ENCODE results near the gene PLSCR1. TPM values are rescaled to one million over a fixed set of nuclear protein-coding genes. Genes with fewer than 3 reads are reported as not detected.

Gene PLSCR1
- total RNA-seq, 4 donors from 2014 or later, result 37.1 to 190 (median 88.7) TPM

- no peaks in the 10 kb centered on the region for H3K9me3 ChIP-seq
- no peak overlapping the region for H3K4me3 ChIP-seq
- H3K4me1 ChIP-seq, result no peaks in the 10 kb centered on the region
- TF ChIP-seq POLR2A (IDR thresholded peaks at IDR 0.05) (no peak), EP300 (IDR thresholded peaks at IDR 0.05) (no peak), CTCF (IDR thresholded peaks at IDR 0.05) (no peak)
- no peaks in the 10 kb centered on the region for H3K27me3 ChIP-seq
- no peaks in the 10 kb centered on the region for H3K36me3 ChIP-seq
- 0 to 100% methylated on average over 1 of the region's 1 CpG for WGBS, 2 donors (ENCODE audit: low coverage in 1 of 2)
- no peak overlapping the region for H3K27ac ChIP-seq
- no peak for ATAC-seq
Observed at GRCh38 chr3:146496251-146496650, 48.2 kb downstream of the PLSCR1 start.

GRCh38 chr3:146493761-146494160 lies 50.6 kb downstream of the PLSCR1 start:
- ATAC-seq, result no peak
- Histone ChIP-seq H3K27ac (no peak overlapping the region), H3K9me3 (peaks cover 0 to 12% (median 0%) of the 10 kb centered on the region in 3 donors), H3K27me3 (no peaks in the 10 kb centered on the region), H3K4me3 (no peak overlapping the region), H3K4me1 (no peaks in the 10 kb centered on the region), H3K36me3 (no peaks in the 10 kb centered on the region)
- TF ChIP-seq POLR2A (IDR thresholded peaks at IDR 0.05) (no peak), POLR2AphosphoS5 (IDR thresholded peaks at IDR 0.05) (no peak), EP300 (IDR thresholded peaks at IDR 0.05) (no peak), CTCF (IDR thresholded peaks at IDR 0.05) (no peak)
- WGBS, 2 donors (ENCODE audit: low coverage in 1 of 2), result 90 to 100% methylated on average over 2 of the region's 2 CpGs

- H3K4me3 ChIP-seq, result no peak overlapping the region
- H3K36me3 ChIP-seq, result no peaks in the 10 kb centered on the region
- no peaks in the 10 kb centered on the region for H3K27me3 ChIP-seq
- H3K4me1 ChIP-seq, result no peaks in the 10 kb centered on the region
- 58 to 65% methylated on average over 2 of the region's 2 CpGs for WGBS, 2 donors (ENCODE audit: low coverage in 1 of 2)
- H3K27ac ChIP-seq, result no peak overlapping the region
- no peak for ATAC-seq
- peaks cover 0 to 16% (median 0%) of the 10 kb centered on the region in 3 donors for H3K9me3 ChIP-seq
- TF ChIP-seq POLR2AphosphoS5 (IDR thresholded peaks at IDR 0.05) (no peak), EP300 (IDR thresholded peaks at IDR 0.05) (no peak), POLR2A (IDR thresholded peaks at IDR 0.05) (no peak), CTCF (IDR thresholded peaks at IDR 0.05) (no peak)
Observed at GRCh38 chr3:146493221-146493620, 51.2 kb downstream of the PLSCR1 start.

- peaks cover 0 to 16% (median 0%) of the 10 kb centered on the region in 3 donors for H3K9me3 ChIP-seq
- no peaks in the 10 kb centered on the region for H3K36me3 ChIP-seq
- TF ChIP-seq POLR2AphosphoS5 (IDR thresholded peaks at IDR 0.05) (no peak), EP300 (IDR thresholded peaks at IDR 0.05) (no peak), CTCF (IDR thresholded peaks at IDR 0.05) (no peak), POLR2A (IDR thresholded peaks at IDR 0.05) (no peak)
- no peaks in the 10 kb centered on the region for H3K27me3 ChIP-seq
- 42 to 100% methylated on average over 1 to 2 of the region's 2 CpGs for WGBS, 2 donors (ENCODE audit: low coverage in 1 of 2)
- H3K4me3 ChIP-seq, result no peak overlapping the region
- ATAC-seq, result peak; percentile 61
- H3K27ac ChIP-seq, result no peak overlapping the region
- H3K4me1 ChIP-seq, result no peaks in the 10 kb centered on the region
Observed at GRCh38 chr3:146491303-146491702, 53.1 kb downstream of the PLSCR1 start.

GRCh38 chr3:146485297-146485696 lies 59.1 kb downstream of the PLSCR1 start:
- TF ChIP-seq EP300 (IDR thresholded peaks at IDR 0.05) (no peak), POLR2AphosphoS5 (IDR thresholded peaks at IDR 0.05) (no peak), CTCF (IDR thresholded peaks at IDR 0.05) (no peak), POLR2A (IDR thresholded peaks at IDR 0.05) (no peak)
- Histone ChIP-seq H3K27me3 (no peaks in the 10 kb centered on the region), H3K36me3 (no peaks in the 10 kb centered on the region), H3K27ac (no peak overlapping the region), H3K4me3 (no peak overlapping the region), H3K4me1 (no peaks in the 10 kb centered on the region), H3K9me3 (peaks cover 0 to 28% (median 0%) of the 10 kb centered on the region in 3 donors)
- ATAC-seq, result no peak
